Activated B cell treated with CpG ODN at 0.5 μM for 24 hours (primary cell): ENCODE measurements around the gene GKN2. TPM values are rescaled to one million over a fixed set of nuclear protein-coding genes. Genes with fewer than 3 reads are reported as not detected.
"Not testable (repeated sequence)": the region's sequence is repeated elsewhere in the genome, so short reads cannot be mapped to it uniquely, and the experiment has no call there.

Experiments
- ATAC-seq: fragments of 200-7000 bp; cut with Tn5 transposase; one replicate; pipeline ENCODE4 v1.10.0; 2021; ENCODE audit warnings: low read depth, mild to moderate bottlenecking, moderate library complexity
- CTCF ChIA-PET: fragments of 350-600 bp; sonication (Branson Sonifier 250); formaldehyde crosslinking; loops from one replicate; lab custom pipeline; 2021; ENCODE audit warnings: antibody characterized with exemption; lab: Charles Lee
- POLR2A ChIA-PET: fragments of 350-600 bp; sonication (Branson Sonifier 250); formaldehyde crosslinking; loops from one replicate; lab custom pipeline; 2021; ENCODE audit warnings: antibody characterized with exemption; lab: Charles Lee
- DNase-seq: peaks from one replicate; pipeline ENCODE4 v3.0.0; 2022
- H3K27ac Mint-ChIP-seq: one replicate; pipeline ENCODE4 v1.8.0; 2020; ENCODE audit warnings: mixed read lengths
- H3K27me3 Mint-ChIP-seq: one replicate; pipeline ENCODE4 v1.8.0; 2021; ENCODE audit warnings: mixed read lengths
- H3K36me3 Mint-ChIP-seq: one replicate; pipeline ENCODE4 v1.8.0; 2021; ENCODE audit warnings: low read depth, mixed read lengths
- H3K4me1 Mint-ChIP-seq: one replicate; pipeline ENCODE4 v1.8.0; 2021; ENCODE audit warnings: mixed read lengths
- H3K4me3 Mint-ChIP-seq: one replicate; pipeline ENCODE4 v1.8.0; 2020; ENCODE audit warnings: mild to moderate bottlenecking, mixed read lengths
- H3K9me3 Mint-ChIP-seq: one replicate; pipeline ENCODE4 v1.8.0; 2020; ENCODE audit warnings: mixed read lengths
- CTCF ChIP-seq: fragments of 200-600 bp; IDR thresholded peaks from one replicate; pipeline ENCODE4 v1.8.0; 2022; ENCODE audit warnings: antibody characterized with exemption, mild to moderate bottlenecking
- intact Hi-C: fragments of 100-400 bp; cut with micrococcal nuclease; formaldehyde crosslinking; loops from one replicate; pipeline ENCODE4 v1.15.1; 2024
- total RNA-seq: library from RNA; stranded (reverse); gene quantifications from 2 replicates; pipeline ENCODE4 v1.2.3, GENCODE V29; 2022

GKN2 gene
- total RNA-seq, 1 donor from 2014 or later: not detected

DNA sequence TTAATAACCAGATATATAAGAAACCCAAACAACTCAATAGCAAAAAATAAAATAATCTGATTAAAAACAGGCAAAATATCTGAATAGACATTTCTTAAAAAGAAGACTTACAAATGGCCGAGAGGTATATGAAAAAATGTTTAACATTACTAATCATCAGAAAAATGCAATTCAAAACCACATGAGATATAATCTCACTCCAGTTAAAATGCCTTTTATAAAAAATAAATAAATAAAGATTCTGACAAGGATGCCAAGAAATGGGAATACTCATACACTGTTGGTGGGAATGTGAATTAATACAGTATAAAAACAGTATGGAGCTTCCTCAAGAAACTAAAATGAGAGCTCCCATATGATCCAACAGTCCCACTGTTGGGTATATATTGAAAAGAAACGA, 47.6 kb downstream of the GKN2 start:
- CTCF ChIA-PET: no interaction called here
- no peak for ATAC-seq
- H3K4me1 Mint-ChIP-seq: peaks cover 38% of the 10 kb centered on the region

GRCh38 chr2:68901561-68901960, 51.1 kb downstream of the GKN2 start:
- ChIA-PET CTCF (interaction anchor here (0.6 to 1.1 kb wide), 2 partner anchors 64 to 193 kb away, joined by 3 to 4 read pairs; no protein-coding TSS in a partner anchor), POLR2A (interaction anchor here (1.0 kb wide), 1 partner anchor 125 kb away, joined by 6 read pairs; no protein-coding TSS in a partner anchor)
- no peaks in the 10 kb centered on the region for H3K27me3 Mint-ChIP-seq
- peaks cover 8% of the 10 kb centered on the region for H3K4me1 Mint-ChIP-seq
- TF ChIP-seq CTCF: no peak
- intact Hi-C loops: no loop called here
- DNase-seq: no peak
- no peak overlapping the region for H3K27ac Mint-ChIP-seq
- ATAC-seq: no peak
- no peak overlapping the region for H3K4me3 Mint-ChIP-seq
- no peaks in the 10 kb centered on the region for H3K36me3 Mint-ChIP-seq
- H3K9me3 Mint-ChIP-seq: peaks cover 7% of the 10 kb centered on the region

More for the DNA sequence above, 47.6 kb downstream of the GKN2 start:
- TF ChIP-seq CTCF: no peak
- Mint-ChIP-seq H3K27me3 (no peaks in the 10 kb centered on the region), H3K27ac (no peak overlapping the region), H3K4me3 (no peak overlapping the region), H3K9me3 (peaks cover 7% of the 10 kb centered on the region), H3K36me3 (no peaks in the 10 kb centered on the region)
- DNase-seq: no peak
- POLR2A ChIA-PET: no interaction called here
- intact Hi-C loops: loop anchor here (5.0 kb wide), 2 partner anchors 538 to 653 kb away; partner anchors contain the start of genes PLEK and PPP3R1

DNA sequence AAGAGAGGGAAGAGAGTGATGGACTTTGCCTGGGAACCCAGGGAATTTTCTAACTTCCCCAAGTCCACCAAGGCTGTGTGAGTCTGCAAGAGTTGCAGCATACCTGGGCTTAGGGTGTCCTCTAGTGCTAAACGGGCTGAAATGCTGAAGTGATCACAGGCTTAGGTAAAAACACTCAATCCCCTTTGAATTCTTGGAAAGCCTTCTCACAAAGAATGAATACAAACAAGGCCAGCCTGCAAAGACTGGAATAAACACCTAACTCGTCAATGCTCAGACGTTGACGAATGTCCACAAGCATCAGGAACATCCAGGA, 51.5 kb downstream of the GKN2 start:
- Mint-ChIP-seq H3K36me3 (no peaks in the 10 kb centered on the region), H3K27ac (no peak overlapping the region), H3K27me3 (peaks cover 1% of the 10 kb centered on the region), H3K9me3 (peaks cover 7% of the 10 kb centered on the region), H3K4me1 (peaks cover 6% of the 10 kb centered on the region), H3K4me3 (no peak overlapping the region)
- ATAC-seq (no peak), DNase-seq (no peak)
- ChIA-PET POLR2A (no interaction called here), CTCF (interaction anchor here (0.6 to 1.1 kb wide), 2 partner anchors 64 to 192 kb away, joined by 3 to 4 read pairs; no protein-coding TSS in a partner anchor)
- TF ChIP-seq CTCF: no peak
- intact Hi-C loops: no loop called here

- DNase-seq (no peak), ATAC-seq (no peak)
- TF ChIP-seq CTCF: no peak
- Mint-ChIP-seq H3K4me3 (no peak overlapping the region), H3K27me3 (peaks cover 1% of the 10 kb centered on the region), H3K36me3 (no peaks in the 10 kb centered on the region), H3K27ac (no peak overlapping the region), H3K4me1 (peaks cover 5% of the 10 kb centered on the region), H3K9me3 (peaks cover 7% of the 10 kb centered on the region)
- ChIA-PET POLR2A (no interaction called here), CTCF (interaction anchor here (1.1 kb wide), 1 partner anchor 192 kb away, joined by 4 read pairs; no protein-coding TSS in a partner anchor)
- intact Hi-C loops: no loop called here
These were observed 52.0 kb downstream of the GKN2 start for GRCh38 chr2:68900496-68901198.

- ATAC-seq, H3K27me3 Mint-ChIP-seq, H3K36me3 Mint-ChIP-seq, CTCF ChIA-PET, H3K9me3 Mint-ChIP-seq, H3K27ac Mint-ChIP-seq, H3K4me1 Mint-ChIP-seq, DNase-seq, POLR2A ChIA-PET, H3K4me3 Mint-ChIP-seq, intact Hi-C loops: not testable (repeated sequence)
These were observed 56.7 kb downstream of the GKN2 start for GRCh38 chr2:68895981-68896380.

Other genes with a start within 250 kb of the GKN2 start
- gene ARHGAP25, start 218.1 kb downstream of the GKN2 start, total RNA-seq: 324 and 336 TPM in 2 replicates
- not detected in 2 replicates for gene BMP10, start 81.5 kb downstream of the GKN2 start, total RNA-seq
- not detected in 2 replicates for gene GKN1, start 21.7 kb upstream of the GKN2 start, total RNA-seq
- not detected in 2 replicates for gene ANTXR1, start 60.3 kb upstream of the GKN2 start, total RNA-seq